Stimulated activated CD4-positive, alpha-beta T cell treated with anti-CD3 and anti-CD28 coated beads, Interleukin-2, amount 100 ng/mL, for 4 hours (primary cell): ENCODE measurements around the gene DPYSL5.
A peak's percentile ranks its signal among the peaks of the same experiment; 100 is the strongest.

ENCODE experiments used
- DNase-seq: peaks from one replicate; pipeline ENCODE4 v3.0.0-alpha.2; 2020; ENCODE audit warnings: low read depth

The DPYSL5 gene

GRCh38 chr2:26932974-26933373, 85.0 kb downstream of the DPYSL5 start:
- DNase-seq, result no peak

GRCh38 chr2:26933431-26934334, 85.8 kb downstream of the DPYSL5 start:
- DNase-seq, result no peak

GRCh38 chr2:26934335-26934724, 86.4 kb downstream of the DPYSL5 start:
- DNase-seq, result no peak

- DNase-seq, result no peak
Measured at GRCh38 chr2:26934985-26935384, 87.1 kb downstream of the DPYSL5 start.

GRCh38 chr2:26936855-26937254, 88.9 kb downstream of the DPYSL5 start:
- DNase-seq, result no peak

- DNase-seq, result no peak
Measured at GRCh38 chr2:26938399-26939118, 90.6 kb downstream of the DPYSL5 start.

GRCh38 chr2:26940001-26940400, 92.1 kb downstream of the DPYSL5 start:
- DNase-seq, result no peak

- DNase-seq, result no peak
Measured at GRCh38 chr2:26941486-26941885, 93.6 kb downstream of the DPYSL5 start.

GRCh38 chr2:26942543-26943295, 94.8 kb downstream of the DPYSL5 start:
- DNase-seq, result peak; percentile 40

GRCh38 chr2:26945991-26946750, 98.2 kb downstream of the DPYSL5 start:
- DNase-seq, result no peak

- no peak for DNase-seq
Measured at GRCh38 chr2:26946841-26947784, 99.2 kb downstream of the DPYSL5 start.

- DNase-seq, result no peak
Measured at GRCh38 chr2:26948800-26949199, 100.9 kb downstream of the DPYSL5 start.

- DNase-seq, result no peak
Measured at GRCh38 chr2:26950246-26950645, 102.3 kb downstream of the DPYSL5 start.

GRCh38 chr2:26951236-26951635, 103.3 kb downstream of the DPYSL5 start:
- no peak for DNase-seq

GRCh38 chr2:26952374-26952773, 104.4 kb downstream of the DPYSL5 start:
- no peak for DNase-seq

- DNase-seq, result no peak
Measured at GRCh38 chr2:26954135-26954534, 106.2 kb downstream of the DPYSL5 start.

GRCh38 chr2:26957041-26957440, 109.1 kb downstream of the DPYSL5 start:
- no peak for DNase-seq

GRCh38 chr2:26957534-26957933, 109.6 kb downstream of the DPYSL5 start:
- DNase-seq, result no peak

- no peak for DNase-seq
Measured at GRCh38 chr2:26959331-26959730, 111.4 kb downstream of the DPYSL5 start.

GRCh38 chr2:26964446-26965130, 116.7 kb downstream of the DPYSL5 start:
- no peak for DNase-seq
